HG03066 (cell line): ENCODE measurements around the gene KLHL2.
"Not testable (repeated sequence)": the region's sequence is repeated elsewhere in the genome, so short reads cannot be mapped to it uniquely, and the experiment has no call there.

Experiments used
- ATAC-seq: cut with Tn5 transposase; IDR thresholded peaks from one replicate; pipeline ENCODE4 v1.9.1; 2021; ENCODE audit warnings: low read depth; ENCODE audit not compliant: unreplicated experiment

KLHL2 gene

GRCh38 chr4:165284697-165285096 lies 77.3 kb downstream of the KLHL2 start:
- ATAC-seq = not testable (repeated sequence)

DNA sequence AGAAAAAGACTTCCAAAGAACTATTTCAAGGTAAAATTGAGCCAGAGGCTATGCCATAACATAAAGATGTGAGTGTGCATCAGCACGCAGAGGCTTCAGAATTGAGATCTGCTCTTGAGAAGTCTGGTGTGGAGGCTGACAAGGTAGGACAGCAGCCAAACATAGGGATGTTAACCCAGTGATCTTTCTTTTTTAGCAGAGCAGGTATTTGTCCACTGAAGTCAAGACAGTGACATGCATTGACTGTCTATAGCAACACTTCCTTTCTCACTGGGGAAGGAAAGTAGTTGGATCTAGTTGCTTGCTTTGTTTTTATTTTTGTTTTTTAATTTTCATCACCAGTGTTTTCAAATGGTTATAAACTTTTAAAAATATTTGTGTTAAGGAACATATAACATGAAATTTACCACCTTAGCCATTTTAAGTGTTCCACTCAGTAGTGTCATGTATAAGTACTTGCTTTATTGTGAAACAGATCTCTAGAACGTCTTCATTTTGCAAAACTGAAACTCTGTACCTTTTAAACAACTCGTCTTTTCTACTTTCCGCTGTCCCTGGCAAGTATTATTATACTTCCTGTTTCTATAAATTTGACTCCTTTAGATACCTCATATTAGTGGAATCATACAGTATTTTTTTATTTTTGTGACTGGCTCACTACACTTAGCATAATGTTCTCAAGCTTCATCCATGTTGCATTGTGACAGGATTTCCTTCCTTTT lies 79.4 kb downstream of the KLHL2 start:
- ATAC-seq = peak; percentile 61

DNA sequence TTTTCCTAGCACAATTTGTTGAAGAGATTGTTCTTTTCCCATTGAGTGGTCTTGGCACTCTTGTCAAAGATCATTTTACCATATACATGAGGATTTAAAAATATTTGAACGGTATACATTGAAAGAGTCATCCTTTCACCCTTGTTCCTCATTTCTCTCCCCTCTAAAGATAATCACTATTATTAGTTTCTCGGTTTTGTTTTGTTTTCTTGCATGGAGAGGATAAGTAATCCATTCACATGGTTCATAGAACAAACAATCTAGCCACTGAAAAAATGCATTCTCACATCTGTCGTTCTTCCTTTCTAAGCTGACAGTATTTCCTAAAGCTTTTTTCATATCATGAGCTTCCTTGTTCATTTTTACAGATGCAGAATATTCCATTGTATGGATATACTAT lies 80.9 kb downstream of the KLHL2 start:
- peak; percentile 66 for ATAC-seq

DNA sequence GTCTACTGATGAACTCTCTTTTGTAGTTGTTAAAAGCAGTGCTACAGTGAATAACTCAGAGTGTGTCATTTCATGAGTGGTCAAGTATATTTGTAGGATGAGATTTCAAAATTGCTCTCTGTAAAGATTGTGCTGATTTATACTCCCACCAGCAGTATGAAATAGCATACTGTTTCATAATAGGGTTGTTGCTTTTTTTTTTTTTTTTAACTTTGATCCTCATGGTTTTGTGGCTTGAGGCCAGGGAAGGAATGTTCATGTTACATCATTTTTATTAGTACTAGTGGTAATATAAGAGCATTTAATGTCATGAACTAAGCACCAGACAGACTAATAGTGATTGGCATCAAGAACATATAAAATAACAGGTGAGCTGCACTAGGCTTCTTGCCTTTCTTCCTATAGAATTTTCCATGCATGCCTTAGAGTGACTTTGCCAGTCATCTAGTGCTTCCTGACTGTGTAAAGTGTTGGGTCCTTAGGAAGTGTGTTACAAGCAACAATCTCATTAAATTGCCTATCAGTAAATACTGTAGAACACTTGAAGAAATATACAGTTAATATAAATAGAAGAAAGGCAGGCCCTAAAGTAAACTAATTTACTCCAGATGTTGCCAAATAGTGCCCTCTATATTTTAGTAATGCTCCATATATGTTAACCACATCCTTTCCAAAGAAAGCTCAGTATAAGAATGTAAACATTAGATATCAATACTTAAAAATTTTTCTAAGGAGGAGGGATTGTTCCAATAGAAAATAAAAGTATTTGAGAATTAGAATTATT lies 81.5 kb downstream of the KLHL2 start:
- peak; percentile 15 for ATAC-seq

DNA sequence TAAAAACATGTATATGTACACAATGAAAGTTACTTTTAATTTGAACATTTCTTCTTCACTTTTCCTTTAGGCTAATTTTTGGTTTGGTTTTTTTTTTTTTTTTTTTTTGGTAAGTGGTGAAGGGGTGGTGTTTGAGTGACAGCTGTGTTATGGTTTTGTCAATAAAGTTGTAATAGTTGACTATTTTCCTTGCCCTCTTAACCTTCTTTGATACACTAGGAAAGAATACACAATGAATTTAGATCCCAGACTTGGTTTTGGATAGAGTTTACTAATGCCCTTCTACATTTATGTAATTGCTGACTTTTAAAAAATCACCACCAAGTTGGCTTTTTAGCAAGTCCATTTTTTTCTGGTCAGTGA lies 82.0 kb downstream of the KLHL2 start:
- no peak for ATAC-seq

GRCh38 chr4:165293061-165293460 lies 85.7 kb downstream of the KLHL2 start:
- no peak for ATAC-seq

DNA sequence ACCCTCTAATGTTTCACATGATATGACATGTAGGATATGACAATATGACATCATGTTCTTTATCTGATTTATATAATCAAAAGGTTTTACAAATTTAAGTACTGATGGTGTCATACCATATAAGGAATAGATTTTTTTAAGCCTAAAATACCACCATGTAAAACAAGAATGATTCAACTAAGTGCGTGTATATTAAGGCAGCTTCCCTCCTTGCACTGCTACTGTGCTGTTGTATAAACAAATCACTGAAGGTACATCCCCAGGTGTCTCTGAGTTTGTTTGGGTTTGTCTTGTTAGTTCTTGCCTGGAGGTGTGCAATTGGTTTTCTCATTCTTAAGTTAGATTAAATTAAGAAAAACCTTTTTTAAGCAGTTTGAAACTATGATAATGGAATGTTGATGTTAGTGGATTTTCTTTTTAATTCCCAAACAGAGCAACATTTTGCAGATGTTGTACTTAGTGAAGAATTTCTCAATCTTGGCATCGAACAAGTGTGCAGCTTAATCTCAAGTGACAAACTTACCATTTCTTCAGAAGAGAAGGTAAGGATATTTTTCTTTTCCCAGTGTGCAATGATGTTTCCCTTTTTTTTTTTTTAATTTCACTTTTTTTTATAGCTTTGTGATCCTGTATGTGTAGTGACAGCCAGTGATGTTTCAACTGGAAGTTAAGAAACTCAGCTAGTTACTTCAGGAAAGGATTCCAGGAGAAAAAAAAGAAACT lies 86.7 kb downstream of the KLHL2 start:
- no peak for ATAC-seq

- peak; percentile 91 for ATAC-seq
Observed at GRCh38 chr4:165294907-165295306, 87.5 kb downstream of the KLHL2 start.

DNA sequence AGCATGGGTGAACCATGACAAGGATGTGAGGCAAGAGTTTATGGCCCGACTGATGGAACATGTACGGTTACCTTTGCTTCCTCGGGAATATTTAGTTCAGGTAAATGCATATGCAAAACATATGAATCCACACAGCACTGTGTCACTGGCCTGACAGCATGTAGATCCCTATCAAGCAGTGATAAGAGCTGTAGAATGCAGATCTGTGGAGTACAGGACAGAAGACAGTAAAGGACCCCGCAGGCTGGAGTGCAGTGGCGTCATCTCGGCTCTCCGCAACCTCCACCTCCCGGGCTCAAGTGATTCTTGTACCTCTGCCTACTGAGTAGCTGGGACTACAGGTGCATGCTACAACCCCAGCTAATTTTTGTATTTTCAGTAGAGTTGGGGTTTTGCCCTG lies 90.3 kb downstream of the KLHL2 start:
- no peak for ATAC-seq

DNA sequence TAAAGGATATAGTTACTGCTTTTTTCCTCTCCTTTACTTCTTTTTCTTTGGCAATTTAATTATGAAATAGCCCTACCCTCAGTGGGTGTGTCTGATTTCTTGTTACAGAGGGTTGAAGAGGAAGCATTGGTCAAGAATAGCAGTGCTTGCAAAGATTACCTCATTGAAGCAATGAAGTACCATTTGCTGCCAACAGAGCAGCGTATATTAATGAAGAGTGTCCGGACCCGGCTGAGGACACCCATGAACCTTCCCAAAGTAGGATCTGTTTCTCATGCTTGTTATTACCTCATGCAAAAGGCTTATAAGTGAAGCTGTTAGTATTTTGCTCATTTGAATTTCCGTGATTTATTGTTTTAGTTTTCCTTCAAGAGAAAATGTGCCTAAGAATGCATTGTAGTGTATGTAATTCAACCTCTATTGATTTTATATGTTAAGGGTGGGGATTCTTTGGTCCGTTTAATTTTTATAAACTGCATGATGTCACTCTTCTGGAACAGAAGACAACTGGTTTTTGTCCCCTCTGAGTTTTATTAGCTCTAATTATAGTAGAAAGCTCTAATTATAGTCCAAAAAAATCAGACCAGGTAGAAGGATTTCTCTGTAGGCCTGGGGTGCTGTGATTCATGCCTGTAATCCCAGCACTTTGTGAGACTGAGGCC lies 92.2 kb downstream of the KLHL2 start:
- ATAC-seq = no peak

GRCh38 chr4:165301833-165302232 lies 94.5 kb downstream of the KLHL2 start:
- peak; percentile 84 for ATAC-seq

DNA sequence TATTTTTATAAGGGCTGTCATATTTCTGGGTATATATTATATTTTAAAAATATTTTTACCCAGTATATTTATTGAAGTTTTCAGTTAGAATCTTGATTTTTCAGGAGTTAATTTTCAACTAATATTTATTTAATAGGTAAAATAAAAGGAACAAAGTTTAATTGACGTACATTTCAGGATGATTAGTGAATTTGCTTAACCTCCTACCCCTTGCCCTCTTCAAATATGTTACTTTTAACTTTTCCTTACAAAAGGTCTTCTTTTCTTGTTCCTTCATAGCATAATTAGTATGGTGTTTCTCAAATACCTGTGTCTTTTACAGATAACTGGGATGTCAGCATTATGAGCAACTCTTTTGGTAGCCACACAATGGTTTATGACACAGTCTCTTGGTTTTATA lies 95.3 kb downstream of the KLHL2 start:
- no peak for ATAC-seq

GRCh38 chr4:165308166-165308565 lies 100.8 kb downstream of the KLHL2 start:
- no peak for ATAC-seq

DNA sequence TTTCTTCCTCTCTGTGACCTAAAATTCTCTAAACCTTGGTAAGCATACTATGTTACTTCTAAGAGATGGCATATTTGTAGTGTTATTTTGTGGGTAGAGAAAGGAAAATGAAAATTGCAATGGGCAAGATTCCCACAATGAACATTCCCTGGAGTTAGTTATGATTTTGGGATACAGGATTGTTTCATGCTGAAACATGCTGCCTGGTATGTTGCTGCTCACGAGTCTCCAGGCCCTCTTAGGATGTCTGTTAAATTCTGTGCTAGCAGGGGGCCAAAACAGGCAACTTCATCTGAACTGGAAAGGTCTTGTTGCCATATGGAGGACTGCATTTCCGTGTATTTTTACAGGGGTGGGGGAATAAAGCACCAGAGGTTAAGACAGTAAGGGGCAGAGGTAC lies 101.2 kb downstream of the KLHL2 start:
- no peak for ATAC-seq

DNA sequence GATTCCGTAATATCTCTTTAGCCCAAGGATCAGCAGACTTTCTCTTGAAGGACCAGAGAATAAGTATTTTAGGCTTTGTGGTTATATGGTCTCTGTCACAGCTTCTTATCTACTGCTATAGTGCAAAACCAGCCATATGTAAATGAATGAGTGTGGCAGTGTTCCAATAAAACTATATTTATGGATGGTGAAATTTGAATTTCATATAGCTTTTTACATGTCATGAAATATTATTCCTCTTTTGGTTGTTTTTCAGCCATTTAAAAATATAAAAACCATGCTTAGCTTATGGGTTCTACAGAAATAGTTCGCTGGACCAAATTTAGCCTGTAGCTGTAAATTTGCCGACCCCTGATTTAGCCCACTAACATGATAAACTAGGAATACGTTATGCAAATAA lies 102.1 kb downstream of the KLHL2 start:
- no peak for ATAC-seq

GRCh38 chr4:165312506-165312905 lies 105.1 kb downstream of the KLHL2 start:
- no peak for ATAC-seq

- no peak for ATAC-seq
Observed at GRCh38 chr4:165319030-165319429, 111.7 kb downstream of the KLHL2 start.

DNA sequence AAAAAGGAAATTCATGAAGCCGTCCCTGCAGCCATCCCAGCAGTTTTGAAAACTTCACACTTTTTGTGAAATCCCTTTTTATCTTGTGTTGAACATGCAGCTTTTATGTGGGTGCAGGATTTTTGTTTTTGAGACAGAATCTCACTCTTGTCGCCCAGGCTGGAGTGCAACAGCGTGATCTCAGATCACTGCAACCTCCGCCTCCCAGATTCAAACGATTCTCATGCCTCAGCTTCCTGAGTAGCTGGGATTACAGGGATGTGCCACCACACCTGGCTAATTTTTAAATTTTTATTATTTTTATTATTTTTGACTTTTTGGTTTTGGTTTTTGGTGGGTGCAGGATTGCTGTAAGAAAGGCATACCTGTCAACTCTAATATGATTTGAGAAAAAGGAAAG lies 112.1 kb downstream of the KLHL2 start:
- no peak for ATAC-seq

GRCh38 chr4:165324236-165324917 lies 117.0 kb downstream of the KLHL2 start:
- no peak for ATAC-seq

- no peak for ATAC-seq
Observed at GRCh38 chr4:165324918-165325304, 117.5 kb downstream of the KLHL2 start.
